ENCODE results near the gene ALK.
"Not testable (repeated sequence)": the region's sequence is repeated elsewhere in the genome, so short reads cannot be mapped to it uniquely, and the experiment has no call there.

The ALK gene

GRCh38 chr2:29750463-29750862 is 170.9 kb downstream of the ALK start:
- not testable (repeated sequence) for DNase-seq

DNA sequence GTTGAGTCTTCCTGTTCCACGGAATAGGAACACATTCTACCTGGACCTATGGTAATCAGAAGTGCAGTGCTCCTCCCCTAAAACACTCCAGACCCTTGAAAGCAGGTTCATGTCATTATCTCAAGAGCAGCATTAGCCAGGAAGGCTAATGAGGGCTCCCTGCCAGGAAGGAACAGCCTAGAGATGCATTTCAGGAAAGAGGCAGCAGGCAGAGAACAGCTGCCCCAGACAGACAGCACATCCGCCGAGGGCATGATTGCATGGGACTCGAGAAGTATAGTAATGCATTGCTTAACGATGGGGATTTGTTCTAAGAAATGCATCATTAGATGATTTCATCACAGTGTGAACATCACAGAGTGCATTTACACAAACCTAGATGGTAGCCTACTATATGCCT is 171.5 kb downstream of the ALK start:
- peak; percentile 23 for DNase-seq

DNA sequence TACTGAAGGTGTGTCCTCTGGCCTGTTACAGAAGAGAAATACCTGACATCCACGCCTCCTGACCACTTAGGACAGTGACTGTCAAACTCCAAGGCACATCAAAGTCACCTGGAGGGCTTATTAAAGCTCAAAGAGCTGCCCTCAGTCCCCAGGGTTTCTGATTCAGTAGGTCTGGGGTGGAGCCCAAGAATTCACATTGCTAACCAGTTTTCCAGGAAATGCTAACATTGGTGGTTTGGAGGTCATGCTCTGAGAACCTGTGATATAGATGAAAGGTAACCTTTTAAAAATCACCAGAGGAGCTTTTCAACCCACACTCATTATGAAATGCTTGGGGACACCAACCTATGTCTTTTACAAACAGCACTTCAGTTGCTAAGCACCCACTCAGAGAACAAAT is 172.3 kb downstream of the ALK start:
- no peak for DNase-seq

DNA sequence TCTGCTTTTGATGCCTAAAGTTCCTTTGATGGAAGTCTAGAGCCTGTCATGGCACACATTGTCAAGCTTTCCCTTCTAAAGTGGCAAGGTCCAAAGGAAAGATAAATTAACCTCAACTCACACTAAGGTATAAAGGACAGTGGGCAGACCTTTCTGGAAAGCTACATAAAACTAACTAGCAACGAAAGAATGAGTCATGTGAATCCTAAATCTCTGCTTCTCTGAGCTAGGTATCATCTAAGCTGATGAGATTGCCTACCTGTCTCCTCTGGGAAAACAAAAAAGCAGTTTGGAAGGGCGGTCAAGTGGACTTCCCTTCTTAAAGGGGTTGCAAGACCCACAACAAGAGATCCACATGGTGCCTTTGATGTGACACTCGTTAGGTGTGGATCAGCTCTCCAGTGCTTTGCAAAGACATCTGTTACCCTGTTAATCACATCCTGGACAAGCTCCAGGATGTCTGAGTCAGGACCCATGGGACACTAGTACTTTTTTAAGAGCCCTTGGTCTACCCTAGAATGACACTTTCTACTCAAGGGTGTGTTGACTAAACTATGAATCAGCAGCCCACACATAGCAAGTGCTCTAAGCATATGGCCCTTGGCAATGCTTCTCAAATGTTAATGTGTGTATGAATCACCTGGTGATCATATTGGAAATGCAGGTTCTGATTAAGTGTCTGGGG is 173.5 kb downstream of the ALK start:
- DNase-seq, result no peak

GRCh38 chr2:29744976-29745375 is 176.4 kb downstream of the ALK start:
- no peak for DNase-seq

DNA sequence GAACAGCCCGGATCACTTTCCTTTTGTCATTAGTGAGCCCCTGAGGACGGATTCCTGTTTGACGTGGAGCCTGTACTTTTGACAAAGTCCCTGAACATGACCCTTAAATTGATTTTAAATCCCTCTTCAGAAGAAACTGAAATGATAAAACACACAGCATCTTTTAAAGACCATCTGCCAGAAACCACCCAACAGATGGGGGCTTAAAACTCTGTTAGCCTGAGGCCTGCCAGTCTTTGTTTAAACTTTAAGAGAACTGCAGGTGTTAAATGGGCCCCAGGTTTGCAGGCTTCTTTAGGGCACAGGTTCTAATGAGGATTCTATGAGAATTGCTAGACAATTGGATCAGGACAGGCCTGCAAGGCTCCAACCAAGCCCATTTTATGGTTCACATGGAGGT is 177.9 kb downstream of the ALK start:
- no peak for DNase-seq

- no peak for DNase-seq
Observed at GRCh38 chr2:29742656-29743055, 178.7 kb downstream of the ALK start.

- no peak for DNase-seq
Observed at GRCh38 chr2:29741132-29741531, 180.3 kb downstream of the ALK start.

GRCh38 chr2:29733965-29734364 is 187.4 kb downstream of the ALK start:
- no peak for DNase-seq

DNA sequence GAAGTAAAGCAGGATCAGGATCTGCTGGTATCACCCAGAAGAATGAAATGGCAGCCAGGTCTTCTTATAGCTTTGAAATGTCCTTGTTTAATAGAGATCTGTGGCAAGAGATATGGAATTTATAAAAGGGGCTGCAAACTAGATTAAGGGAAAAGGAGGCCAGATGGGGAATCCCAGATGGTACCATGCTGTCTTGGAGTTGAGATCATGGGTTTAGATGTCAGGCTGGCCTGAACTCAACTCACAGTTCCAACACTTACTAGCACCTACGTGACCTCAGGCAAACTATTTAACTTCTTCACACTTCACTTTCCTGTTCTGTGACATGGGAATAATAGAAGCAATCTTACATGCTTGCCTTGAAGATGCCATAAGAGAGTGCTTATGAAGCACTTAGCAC is 188.2 kb downstream of the ALK start:
- DNase-seq, result no peak

- no peak for DNase-seq
Observed at GRCh38 chr2:29731948-29732347, 189.4 kb downstream of the ALK start.

DNA sequence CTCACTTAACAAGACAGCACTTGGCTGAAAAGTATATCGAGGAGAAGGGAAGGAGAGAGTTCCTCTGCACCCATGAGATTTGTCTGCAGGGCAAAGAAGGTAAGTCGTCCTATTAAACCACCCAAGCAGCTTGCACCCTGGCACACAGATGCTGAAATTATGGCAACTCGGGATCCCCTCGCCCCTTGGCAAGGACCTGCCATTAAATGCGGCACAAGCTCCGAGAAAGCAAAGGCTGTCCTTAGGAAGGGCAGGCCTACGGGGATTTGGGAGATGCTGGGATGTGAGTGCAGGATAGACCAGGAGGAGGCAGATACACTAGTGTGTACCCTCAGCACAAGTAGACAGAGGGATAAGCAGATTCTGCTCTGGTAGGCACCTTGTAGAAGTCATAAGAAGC is 191.5 kb downstream of the ALK start:
- DNase-seq, result no peak

DNA sequence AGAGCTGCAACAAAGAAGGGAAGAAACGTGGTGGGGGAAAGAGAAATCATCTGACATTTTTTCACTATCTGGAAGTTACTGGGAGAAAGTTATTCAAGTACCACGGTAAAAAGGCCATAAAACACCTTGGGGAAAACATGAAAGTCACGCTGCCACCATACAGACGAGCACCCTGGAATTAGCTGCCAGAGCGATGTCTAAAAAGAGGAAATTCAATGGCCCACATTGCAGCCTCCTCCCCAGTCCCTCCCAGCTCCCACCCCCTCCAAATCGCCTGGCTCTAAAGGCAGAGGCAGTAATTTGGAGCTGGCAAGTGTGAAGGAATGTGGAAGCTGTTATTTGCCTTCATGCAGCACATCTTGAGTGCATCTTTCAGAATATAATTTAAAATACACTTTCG is 192.0 kb downstream of the ALK start:
- no peak for DNase-seq

GRCh38 chr2:29726976-29727375 is 194.4 kb downstream of the ALK start:
- no peak for DNase-seq

DNA sequence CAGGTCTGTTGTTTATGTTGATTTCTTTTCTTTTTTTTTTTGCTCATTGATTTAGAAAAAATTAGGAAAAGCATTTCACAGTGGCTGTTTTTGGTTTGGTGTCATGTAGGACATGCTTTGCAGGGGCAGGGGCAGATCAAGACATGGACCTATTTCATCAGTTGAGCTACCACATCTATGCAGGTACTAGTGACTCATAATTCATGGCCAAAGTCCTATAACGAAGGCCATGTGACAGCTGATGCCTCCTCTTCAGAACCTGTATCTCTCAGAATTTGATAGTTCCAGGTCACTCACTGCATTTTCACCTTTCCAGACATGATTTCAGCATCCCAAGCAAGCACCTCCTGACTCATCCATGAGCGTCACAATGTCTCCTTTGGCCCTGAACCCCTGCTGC is 195.8 kb downstream of the ALK start:
- DNase-seq, result no peak

DNA sequence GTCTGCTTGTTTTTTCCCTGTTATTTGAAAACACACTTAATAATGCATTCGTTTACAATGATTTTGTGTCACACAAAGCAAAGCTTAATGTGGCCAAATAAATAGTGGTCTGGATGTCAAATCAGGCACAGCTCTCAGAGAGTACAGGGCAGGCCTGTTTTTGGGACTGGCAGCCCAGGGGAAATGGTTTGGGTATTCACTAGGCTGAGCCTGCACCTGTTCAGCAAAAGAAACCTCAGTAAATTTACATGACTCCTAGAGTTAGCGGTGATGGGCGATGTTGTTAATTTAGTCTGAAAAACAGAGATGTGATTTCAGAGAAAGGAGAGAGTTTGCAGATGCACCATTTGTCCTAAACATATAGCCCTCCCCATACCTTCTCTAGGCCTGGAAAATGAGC is 197.1 kb downstream of the ALK start:
- no peak for DNase-seq

DNA sequence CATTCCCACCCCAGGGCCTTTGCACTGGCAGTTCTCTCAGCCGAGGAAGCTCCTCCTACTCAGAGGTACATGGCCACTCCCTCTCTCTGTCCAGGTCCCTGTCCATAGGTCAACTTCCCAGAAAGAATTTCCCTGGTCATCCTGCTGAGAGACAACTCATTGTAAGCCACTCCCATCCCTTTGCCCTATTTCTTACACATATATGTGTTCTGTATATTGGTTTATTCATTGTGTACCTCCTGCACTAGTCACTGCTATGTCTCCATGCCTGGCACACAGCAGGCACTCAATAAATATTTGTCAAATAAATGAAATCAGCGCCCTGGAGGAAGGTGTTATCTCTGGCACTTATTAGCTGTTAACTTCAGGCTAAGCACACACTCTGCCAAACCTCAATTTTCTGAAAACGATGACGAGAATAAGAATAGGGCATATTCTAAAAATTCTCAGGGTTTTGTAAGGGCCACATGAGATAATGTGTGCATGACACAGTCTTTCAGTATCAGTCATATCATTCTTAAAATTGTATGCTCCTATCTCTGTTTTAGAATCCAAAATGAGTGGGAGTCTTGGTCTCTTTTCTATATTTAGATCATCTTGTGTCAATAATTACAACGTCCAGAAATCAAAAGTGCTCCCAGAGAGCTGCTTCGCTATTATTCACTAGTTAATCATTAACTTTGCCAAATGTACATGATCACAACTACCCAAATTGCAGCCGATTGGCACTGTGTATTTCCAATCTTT is 198.0 kb downstream of the ALK start:
- DNase-seq, result no peak

DNA sequence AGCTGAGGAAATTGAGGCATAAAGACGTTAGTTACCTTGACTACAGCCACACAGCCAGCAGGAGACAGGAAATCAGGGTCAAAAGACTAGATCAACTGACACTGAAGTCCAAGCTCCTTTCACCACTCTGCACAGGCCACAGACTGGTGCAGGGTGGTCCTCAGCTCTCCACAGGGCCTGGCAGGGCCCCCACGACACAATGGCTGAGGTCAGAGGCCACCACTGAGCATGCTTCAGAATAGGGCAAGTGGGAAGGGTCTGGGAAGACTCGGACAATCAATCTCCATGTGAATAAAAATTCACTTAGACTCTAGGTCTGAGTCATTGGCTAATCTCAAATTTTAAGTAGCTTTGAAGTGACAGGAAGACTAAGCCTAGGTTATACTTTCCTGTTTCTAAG is 201.7 kb downstream of the ALK start:
- DNase-seq, result no peak

GRCh38 chr2:29718076-29718686 is 203.2 kb downstream of the ALK start:
- DNase-seq, result no peak

GRCh38 chr2:29715655-29716054 is 205.7 kb downstream of the ALK start:
- DNase-seq, result no peak

DNA sequence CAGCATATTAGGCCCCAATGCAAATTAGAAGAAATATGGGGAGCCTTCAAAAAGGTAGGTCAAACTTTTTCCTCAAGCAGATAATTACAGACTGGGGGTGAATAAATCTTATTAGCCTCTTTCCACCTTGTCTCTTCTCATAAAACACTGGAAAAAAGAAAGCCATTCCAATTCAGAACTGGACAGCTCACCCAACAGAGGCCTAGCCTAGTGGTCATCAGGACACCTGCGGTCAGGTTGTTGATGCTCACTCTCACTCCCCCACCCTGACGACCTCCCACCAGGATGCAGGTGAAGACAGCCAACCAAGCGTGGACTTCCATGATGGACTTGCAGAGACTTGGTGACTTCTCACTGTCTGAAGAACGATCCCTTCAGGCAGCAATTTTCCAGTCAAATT is 207.1 kb downstream of the ALK start:
- DNase-seq, result no peak

DNA sequence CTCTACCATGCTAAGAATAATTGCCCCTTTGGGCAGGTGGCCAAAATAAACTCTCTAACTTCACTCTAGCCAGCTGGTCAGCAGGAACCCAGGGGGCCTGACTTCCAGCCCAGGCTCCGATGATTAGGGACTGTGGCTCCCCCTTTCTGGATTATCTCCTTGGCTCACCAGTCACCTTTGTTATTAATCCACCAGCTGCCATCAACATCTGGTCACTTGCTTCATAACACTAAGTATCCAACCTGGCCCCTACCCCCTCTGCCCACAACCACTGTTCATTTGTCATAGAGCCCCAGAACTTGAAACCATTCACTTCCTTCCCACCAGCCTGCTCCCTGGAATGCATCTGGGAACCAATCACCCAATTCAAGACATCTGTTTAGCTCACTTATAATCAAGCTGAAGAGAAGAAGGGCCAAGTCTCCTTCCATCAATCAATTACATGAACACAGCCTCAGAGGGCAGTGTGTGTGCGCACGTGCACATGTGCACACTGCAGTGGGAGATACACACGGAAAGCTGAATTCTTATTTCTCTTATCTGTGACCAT is 215.1 kb downstream of the ALK start:
- DNase-seq, result no peak

DNA sequence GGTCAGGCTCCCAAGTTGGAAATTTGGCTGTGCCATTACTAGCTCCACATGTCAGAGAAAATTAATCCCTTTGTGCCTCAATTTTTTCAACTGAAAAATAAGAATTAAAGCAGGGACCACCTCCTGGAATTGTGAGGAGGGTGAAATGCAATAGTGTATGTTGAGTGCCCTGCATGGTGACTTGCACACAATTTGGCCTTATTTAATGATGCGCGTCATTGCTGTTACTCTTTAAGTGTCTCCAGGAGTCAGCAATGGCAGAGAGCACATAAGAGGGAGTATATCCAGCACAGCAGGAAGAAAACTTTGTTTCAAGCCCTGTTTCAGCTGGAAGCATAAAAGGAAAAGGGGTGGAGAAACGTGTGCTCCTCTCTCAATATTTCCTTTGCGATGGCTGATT is 215.8 kb downstream of the ALK start:
- no peak for DNase-seq

DNA sequence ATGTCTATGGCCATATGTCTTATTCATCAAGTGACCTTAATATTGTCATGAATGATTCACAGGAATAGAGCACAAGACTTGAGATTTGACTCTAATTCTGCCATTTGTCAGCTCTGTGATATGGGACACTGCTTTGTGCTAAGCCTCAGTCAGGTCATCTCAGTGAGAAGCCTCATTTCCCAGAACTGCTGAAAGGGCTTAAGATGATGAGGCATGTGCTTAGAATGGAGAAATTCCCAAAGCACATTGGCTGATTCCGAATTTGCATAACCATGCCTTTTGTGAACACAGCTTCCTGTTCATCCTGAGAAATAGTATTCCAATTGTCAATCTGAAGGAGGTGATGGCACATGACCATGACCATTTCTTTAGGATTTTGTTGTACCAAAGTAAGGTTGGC is 218.1 kb downstream of the ALK start:
- DNase-seq, result no peak
